Activated naive CD8-positive, alpha-beta T cell treated with anti-CD3 and anti-CD28 coated beads, Interleukin-2, amount 10 ng/mL, durations not matched to agents 7 days and 5 days (primary cell): Measurements from ENCODE around the gene GRB14. TPM values are rescaled to one million over a fixed set of nuclear protein-coding genes. Genes with fewer than 3 reads are reported as not detected.

Experiments used
- total RNA-seq, 2 experiments: library from RNA; stranded (reverse); gene quantifications; one replicate each; pipeline ENCODE4 v1.2.3, GENCODE V29; 2021

GRB14 gene
- total RNA-seq, 2 experiments from 2014 or later = not detected

Other genes with a start within 250 kb of the GRB14 start
- under 1 TPM; 0.17 to 0.50 TPM for gene COBLL1, start 220.3 kb upstream of the GRB14 start, total RNA-seq